Right lung (tissue), 5 donors: ENCODE data around the gene PRSS27. TPM values are rescaled to one million over a fixed set of nuclear protein-coding genes. Genes with fewer than 3 reads are reported as not detected.

Experiments
- DNase-seq, 2 donors: peaks; one replicate each; pipeline ENCODE4 v3.0.0-alpha.2; 2013
- polyA plus RNA-seq, 5 donors: library from polyadenylated mRNA; unstranded; fragments of 120-200 nt; gene quantifications; one replicate each; pipeline versions ENCODE4 v1.2.1 to v1.2.3, GENCODE V29; 2013; ENCODE audit warnings: inconsistent platforms in 1 of 5, low replicate concordance in 1 of 5; ENCODE audit not compliant: insufficient read length in 5 of 5, insufficient read depth in 1 of 5

The PRSS27 gene
- polyA plus RNA-seq, 5 donors: 1.7 to 3.1 (median 2.5) TPM

GRCh38 chr16:2710021-2710710, 9.9 kb downstream of the PRSS27 start:
- DNase-seq: no peak

GRCh38 chr16:2709588-2709984, 10.4 kb downstream of the PRSS27 start:
- no peak for DNase-seq

GRCh38 chr16:2708955-2709587, 11.0 kb downstream of the PRSS27 start:
- no peak for DNase-seq

GRCh38 chr16:2708290-2708639, 11.8 kb downstream of the PRSS27 start:
- no peak for DNase-seq

GRCh38 chr16:2707368-2708289, 12.4 kb downstream of the PRSS27 start:
- no peak for DNase-seq

- no peak for DNase-seq
Observed at GRCh38 chr16:2706611-2707311, 13.3 kb downstream of the PRSS27 start.

- no peak for DNase-seq
Observed at GRCh38 chr16:2706085-2706484, 13.9 kb downstream of the PRSS27 start.

- no peak for DNase-seq
Observed at GRCh38 chr16:2705351-2705750, 14.7 kb downstream of the PRSS27 start.

- DNase-seq: no peak
Observed at GRCh38 chr16:2704983-2705275, 15.1 kb downstream of the PRSS27 start.

GRCh38 chr16:2704166-2704982, 15.7 kb downstream of the PRSS27 start:
- no peak for DNase-seq

GRCh38 chr16:2702871-2703745, 16.9 kb downstream of the PRSS27 start:
- DNase-seq: no peak

GRCh38 chr16:2702438-2702825, 17.6 kb downstream of the PRSS27 start:
- DNase-seq: no peak

GRCh38 chr16:2701713-2702437, 18.1 kb downstream of the PRSS27 start:
- DNase-seq: no peak

GRCh38 chr16:2701272-2701671, 18.8 kb downstream of the PRSS27 start:
- DNase-seq: no peak

- no peak for DNase-seq
Observed at GRCh38 chr16:2700786-2701185, 19.2 kb downstream of the PRSS27 start.

GRCh38 chr16:2699791-2700600, 20.0 kb downstream of the PRSS27 start:
- DNase-seq: no peak

- no peak for DNase-seq
Observed at GRCh38 chr16:2698965-2699750, 20.9 kb downstream of the PRSS27 start.
